ENCODE data around the gene TNIP2. TPM values are rescaled to one million over a fixed set of nuclear protein-coding genes. Genes with fewer than 3 reads are reported as not detected.
A peak's percentile ranks its signal among the peaks of the same experiment; 100 is the strongest.

TNIP2 gene
- total and polyA plus RNA-seq, 2 of the 13 experiments (the other 11 are each of a cell fraction or from before 2014, with no cell fraction given) = 25.6 to 38.0 TPM

DNA sequence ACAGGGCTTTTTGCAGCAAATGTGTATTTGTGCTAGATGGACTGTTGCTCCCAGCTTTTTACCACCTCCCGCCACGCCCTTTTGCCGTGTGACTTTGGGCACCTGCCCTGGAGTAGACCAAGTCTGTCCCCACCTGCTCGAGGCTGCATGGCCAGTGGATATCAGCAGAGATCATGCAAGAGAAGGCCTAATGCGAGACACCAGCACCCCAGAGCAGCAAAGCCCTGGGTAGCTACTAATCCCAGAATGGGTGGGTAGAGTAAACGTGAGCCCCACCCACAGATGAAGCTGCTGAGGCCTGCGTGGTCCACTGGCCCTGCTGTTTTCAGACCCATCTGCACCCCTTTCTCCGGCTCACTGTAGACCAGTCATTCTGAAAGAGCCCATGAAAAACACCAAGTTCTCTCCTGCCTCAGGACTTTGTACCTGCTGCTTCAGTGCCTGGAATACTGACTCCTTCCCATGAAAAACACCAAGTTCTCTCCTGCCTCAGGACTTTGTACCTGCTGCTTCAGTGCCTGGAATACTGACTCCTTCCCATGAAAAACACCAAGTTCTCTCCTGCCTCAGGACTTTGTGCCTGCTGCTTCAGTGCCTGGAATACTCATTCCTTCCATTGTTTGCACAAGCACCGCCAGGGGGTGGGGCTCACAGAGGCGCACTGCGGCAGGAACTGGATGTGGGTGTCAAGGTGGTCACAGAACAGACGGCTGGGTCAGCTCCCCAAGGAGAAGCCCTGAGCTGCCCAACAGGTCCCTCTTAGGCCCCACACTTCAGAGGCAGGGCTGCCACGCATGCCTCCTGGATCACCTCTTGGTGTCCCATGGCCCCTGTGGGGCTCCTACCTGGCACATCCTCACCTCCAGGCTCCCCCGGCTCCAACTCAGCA is 5.1 kb upstream of the TNIP2 start (continued):
- no peak for TF ChIP-seq RERE (CRISPR knock-in tag; IDR thresholded peaks at IDR 0.05; ENCODE audit: low read depth)
- no peak for TF ChIP-seq TMF1 (CRISPR knock-in tag; IDR thresholded peaks at IDR 0.05; ENCODE audit: low read depth)
- no peak for TF ChIP-seq PTBP1 (IDR thresholded peaks at IDR 0.05; ENCODE audit: low read depth, low read length, poor library complexity, severe bottlenecking)
- TF ChIP-seq FOXJ3 (CRISPR knock-in tag; IDR thresholded peaks at IDR 0.05; ENCODE audit: borderline replicate concordance) = peak; percentile 53; the same call in 1 of the 2 replicates
- TF ChIP-seq KDM4B (CRISPR knock-in tag; IDR thresholded peaks at IDR 0.05) = no peak
- no peak for TF ChIP-seq PCBP2 (optimal IDR thresholded peaks at IDR 0.05; ENCODE audit: low read depth, low read length, poor library complexity, severe bottlenecking)
- no peak for TF ChIP-seq ZNF552 (CRISPR knock-in tag; IDR thresholded peaks at IDR 0.05; ENCODE audit: borderline replicate concordance)
- 0 out of 2 replicates have a peak, but pooled peaks have one; percentile 26 for TF ChIP-seq ZNF264 (CRISPR knock-in tag; IDR thresholded peaks at IDR 0.05)
- 0 out of 2 replicates have a peak, but pooled peaks have one; percentile 22 for TF ChIP-seq ADNP (CRISPR knock-in tag; IDR thresholded peaks at IDR 0.05)
- TF ChIP-seq MAFG (CRISPR knock-in tag; IDR thresholded peaks at IDR 0.05) = no peak
- no peak for TF ChIP-seq IRF1 (CRISPR knock-in tag; IDR thresholded peaks at IDR 0.05; ENCODE audit: low read depth)
- TF ChIP-seq SOX6 (IDR thresholded peaks at IDR 0.05) = no peak
- TF ChIP-seq SOX6 (CRISPR knock-in tag; IDR thresholded peaks at IDR 0.05) = peak; percentile 67
- TF ChIP-seq ZEB1 (IDR thresholded peaks at IDR 0.05; ENCODE audit: insufficient replicate concordance, low read depth) = peak; percentile 57
- TF ChIP-seq, protein P1, sequence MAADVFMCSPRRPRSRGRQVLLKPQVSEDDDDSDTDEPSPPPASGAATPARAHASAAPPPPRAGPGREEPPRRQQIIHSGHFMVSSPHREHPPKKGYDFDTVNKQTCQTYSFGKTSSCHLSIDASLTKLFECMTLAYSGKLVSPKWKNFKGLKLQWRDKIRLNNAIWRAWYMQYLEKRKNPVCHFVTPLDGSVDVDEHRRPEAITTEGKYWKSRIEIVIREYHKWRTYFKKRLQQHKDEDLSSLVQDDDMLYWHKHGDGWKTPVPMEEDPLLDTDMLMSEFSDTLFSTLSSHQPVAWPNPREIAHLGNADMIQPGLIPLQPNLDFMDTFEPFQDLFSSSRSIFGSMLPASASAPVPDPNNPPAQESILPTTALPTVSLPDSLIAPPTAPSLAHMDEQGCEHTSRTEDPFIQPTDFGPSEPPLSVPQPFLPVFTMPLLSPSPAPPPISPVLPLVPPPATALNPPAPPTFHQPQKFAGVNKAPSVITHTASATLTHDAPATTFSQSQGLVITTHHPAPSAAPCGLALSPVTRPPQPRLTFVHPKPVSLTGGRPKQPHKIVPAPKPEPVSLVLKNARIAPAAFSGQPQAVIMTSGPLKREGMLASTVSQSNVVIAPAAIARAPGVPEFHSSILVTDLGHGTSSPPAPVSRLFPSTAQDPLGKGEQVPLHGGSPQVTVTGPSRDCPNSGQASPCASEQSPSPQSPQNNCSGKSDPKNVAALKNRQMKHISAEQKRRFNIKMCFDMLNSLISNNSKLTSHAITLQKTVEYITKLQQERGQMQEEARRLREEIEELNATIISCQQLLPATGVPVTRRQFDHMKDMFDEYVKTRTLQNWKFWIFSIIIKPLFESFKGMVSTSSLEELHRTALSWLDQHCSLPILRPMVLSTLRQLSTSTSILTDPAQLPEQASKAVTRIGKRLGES (CRISPR knock-in tag; IDR thresholded peaks at IDR 0.05; ENCODE audit: borderline replicate concordance) = no peak
- TF ChIP-seq ZNF431 (CRISPR knock-in tag; IDR thresholded peaks at IDR 0.05; ENCODE audit: borderline replicate concordance, low read depth) = 0 out of 2 replicates have a peak, but pooled peaks have one; percentile 27
- no peak for TF ChIP-seq MED13 (CRISPR knock-in tag; IDR thresholded peaks at IDR 0.05)
- TF ChIP-seq ZNF350 (CRISPR knock-in tag; IDR thresholded peaks at IDR 0.05; ENCODE audit: borderline replicate concordance, low read depth) = peak; percentile 80
- TF ChIP-seq RBM39 (IDR thresholded peaks at IDR 0.05; ENCODE audit: low read depth, low read length, poor library complexity, severe bottlenecking) = no peak
- peak; percentile 67; the same call in 1 of the 2 replicates for TF ChIP-seq HDAC1 (CRISPR knock-in tag; IDR thresholded peaks at IDR 0.05)
